ENCODE data around the gene CIB1.
"Not testable (repeated sequence)": the region's sequence is repeated elsewhere in the genome, so short reads cannot be mapped to it uniquely, and the experiment has no call there.

Gene CIB1

DNA sequence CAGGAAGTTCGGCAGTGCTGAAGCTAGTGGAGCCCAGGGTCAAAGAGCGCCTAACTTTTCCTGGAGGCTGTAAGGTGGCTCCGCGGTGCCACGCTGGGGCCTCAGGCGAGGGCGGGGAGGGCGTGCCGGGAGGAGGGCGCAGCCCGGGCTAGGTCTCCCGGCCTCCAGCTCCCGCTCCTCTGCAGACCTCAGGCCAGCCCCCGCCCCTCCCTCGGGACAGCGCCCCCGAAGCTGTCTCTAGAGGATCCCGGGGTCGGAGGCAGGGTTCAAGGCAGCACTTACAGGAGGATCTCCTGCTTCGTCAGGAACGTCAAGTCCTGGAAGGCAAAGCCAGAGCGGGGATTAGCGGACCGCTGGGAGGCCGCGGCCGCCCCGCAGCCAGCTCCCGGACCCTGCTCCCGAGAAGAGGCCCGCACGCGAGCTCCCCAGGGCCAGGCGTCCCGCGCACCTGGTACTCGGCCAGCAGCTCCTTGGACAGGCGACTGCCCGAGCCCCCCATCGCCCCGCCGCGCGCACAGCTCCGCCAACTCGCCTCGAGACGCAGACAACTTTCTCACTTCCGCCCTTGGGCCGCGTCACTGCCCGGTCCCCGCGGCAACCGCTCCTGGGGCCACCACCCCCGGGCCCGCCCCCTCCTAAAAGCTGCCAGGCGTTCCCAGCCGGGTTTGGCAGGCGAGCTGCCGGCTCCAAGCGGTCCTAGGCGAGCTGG, at the start of gene CIB1:
TSS of gene CIB1 (minus strand) at position 555 of the 709 bp plus-strand sequence. CDS start at position 499, 56 bp downstream.
- DNase-seq (ENCODE audit: low spot score): peak; percentile 99

- not testable (repeated sequence) for DNase-seq (ENCODE audit: low spot score)
Measured at GRCh38 chr15:90281637-90282036, 47.9 kb upstream of the CIB1 start.

DNA sequence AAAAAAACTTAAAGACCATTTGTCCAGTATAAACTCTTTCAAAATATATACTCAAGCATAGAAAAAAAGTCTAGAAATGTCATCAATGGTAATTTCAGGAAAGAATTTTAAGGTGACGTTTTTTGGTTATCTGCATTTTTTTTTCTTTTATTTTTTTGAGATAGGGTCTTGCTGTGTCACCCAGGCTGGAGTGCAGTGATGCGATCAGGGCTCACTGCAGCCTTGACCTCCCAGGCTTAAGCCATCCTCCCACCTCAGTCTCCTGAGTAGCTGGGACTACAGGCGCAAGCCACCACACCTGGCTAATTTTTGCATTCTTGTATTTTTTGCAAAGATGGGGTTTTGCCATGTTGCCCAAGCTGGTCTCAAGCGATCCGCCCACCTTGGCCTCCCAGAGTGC, 47.0 kb upstream of the CIB1 start:
- not testable (repeated sequence) for DNase-seq (ENCODE audit: low spot score)

- not testable (repeated sequence) for DNase-seq (ENCODE audit: low spot score)
Measured at GRCh38 chr15:90278467-90278866, 44.7 kb upstream of the CIB1 start.

DNA sequence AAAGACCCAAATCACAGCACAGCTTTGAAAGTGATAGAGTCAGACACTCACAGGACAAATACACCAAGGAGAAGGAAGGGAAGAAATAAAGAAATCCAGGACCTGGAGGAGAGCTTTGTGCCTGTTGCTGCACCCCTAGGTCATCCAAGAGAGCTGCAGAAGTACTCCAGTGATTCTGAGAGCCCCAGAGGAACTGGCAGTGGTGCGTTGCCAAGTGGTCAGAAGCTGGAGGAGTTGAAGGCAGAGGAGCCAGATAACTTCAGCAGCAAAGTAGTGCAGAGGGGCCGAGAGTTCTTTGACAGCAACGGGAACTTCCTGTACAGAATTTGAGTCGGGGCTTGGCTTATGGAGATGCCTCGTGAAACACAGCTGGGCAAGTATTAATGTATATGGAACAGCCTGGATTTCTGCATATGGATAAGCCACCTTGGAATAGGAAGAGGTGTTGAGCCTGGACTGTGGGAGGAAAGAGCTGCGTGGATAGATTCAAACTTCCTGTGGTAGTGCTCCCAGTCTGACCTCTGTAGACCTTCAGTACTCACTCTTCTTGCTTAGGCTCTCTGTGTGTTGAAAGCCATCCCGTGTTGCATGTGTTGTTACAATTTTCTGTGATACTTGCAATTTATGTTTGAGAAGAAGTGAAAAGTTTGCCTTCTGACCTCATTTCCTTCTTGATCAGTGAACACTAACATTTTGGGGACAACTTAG, 37.9 kb upstream of the CIB1 start:
- DNase-seq (ENCODE audit: low spot score): no peak

DNA sequence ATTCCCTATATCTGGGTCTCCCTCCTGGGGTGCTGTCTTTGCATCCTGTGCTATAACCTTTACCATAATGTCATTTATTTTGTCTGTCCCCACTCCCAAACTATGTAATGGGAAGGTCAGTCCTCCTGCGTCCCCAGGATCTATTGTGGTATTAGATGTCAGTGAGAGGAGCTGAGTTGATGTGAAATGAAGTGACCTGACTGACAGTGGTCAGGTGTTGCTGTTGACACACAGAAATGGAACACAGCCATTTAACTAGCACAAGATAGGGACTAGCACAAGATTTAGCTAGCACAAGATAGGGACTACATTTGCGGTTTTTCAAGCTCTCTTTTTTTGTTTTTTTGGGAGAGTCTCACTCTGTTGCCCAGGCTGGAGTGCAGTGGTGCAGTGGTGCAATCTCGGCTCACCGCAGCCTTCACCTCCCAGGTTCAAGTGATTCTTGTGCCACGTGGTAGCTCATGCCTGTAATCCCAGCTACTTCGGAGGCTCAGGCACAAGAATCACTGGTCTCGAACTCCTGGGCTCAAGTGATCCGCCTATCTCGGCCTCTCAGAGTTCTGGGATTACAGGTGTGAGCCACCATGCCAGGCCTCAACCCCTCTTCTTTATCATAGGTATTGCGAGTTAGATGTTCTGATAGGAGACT, 36.9 kb upstream of the CIB1 start:
- no peak for DNase-seq (ENCODE audit: low spot score)

DNA sequence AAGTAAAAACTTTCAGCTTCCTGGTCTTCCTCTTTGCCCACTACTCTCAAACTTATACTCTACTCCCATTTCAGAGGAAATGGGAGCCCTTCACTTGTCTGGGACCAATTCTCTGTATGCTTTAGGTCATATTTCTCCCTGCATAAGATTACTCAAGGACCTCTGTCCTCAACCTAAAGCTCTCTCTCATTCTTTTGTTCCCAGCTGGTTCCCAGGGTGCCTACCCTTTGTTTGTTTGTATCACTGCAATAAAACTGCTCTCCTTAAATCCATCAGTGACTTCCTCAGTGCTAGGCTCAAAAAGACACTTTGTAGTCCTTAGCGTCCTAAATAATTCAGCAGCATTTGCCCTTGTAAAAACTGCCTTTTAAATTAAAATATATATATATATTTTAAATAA, 34.7 kb upstream of the CIB1 start:
- DNase-seq (ENCODE audit: low spot score): no peak

DNA sequence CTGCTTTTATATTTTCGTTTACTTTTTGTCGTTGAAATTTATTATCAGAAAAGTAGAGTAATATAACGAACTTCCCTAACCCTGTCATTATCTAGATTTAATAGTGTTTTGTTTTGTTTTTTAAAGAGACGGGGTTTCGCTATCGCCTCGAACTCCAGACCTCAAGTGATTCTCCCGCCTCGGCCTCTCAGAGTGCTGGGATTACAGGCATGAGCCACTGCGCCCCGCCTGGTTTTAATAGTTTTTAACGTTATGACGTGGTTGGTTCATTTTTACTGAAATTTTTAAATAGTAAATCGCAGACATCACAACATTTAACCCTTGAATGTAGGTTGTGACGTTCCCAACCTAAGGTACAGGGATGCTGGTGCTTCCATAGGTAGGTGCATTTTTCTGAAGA, 32.7 kb upstream of the CIB1 start:
- DNase-seq (ENCODE audit: low spot score): no peak

- DNase-seq (ENCODE audit: low spot score): peak; percentile 49
Measured at GRCh38 chr15:90266061-90266431, 32.3 kb upstream of the CIB1 start.

- peak; percentile 88 for DNase-seq (ENCODE audit: low spot score)
Measured at GRCh38 chr15:90265271-90266060, 31.7 kb upstream of the CIB1 start, which contains the start of gene NGRN. Gene NGRN, plus strand, starts transcription at chr15:90265672. Its CDS starts 41 bp downstream, at chr15:90265713.

DNA sequence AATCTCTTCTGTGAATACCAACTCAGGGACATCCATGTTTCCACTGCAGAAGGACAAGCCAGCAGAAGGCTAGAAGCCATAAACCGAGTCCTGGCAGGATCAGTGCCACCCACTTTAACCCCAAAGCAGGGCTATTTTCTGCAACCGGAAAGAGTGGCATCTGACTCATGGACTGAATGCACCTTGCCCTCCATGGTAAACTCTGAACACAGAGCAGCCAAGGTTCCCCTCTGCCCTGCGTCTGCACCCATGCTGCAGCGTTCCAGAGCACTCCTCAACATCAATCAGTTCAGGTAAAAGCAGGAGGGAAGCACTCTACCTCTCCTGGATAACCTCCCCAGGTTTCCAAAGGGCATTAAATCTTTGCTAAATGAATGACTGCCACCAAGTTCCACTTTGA, 30.9 kb upstream of the CIB1 start:
- DNase-seq (ENCODE audit: low spot score): no peak

DNA sequence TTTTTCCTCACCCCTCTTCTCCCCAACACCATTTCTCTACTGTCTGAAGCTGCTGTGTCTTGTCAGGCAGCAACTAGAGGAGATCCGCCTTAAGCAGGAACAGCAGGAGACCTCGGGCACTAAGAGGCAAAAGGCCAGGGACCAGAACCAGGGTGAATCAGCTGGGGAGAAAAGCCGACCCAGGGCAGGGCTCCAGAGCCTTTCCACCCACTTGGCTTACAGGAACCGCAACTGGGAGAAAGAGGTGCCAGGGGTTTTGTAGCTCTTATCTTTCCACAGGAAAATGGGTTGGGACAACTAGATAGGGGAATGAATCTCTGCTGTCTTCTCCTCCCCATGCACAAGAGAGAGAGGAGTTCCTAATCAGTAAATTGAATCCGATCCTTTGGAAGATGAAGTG, 28.7 kb upstream of the CIB1 start:
- no peak for DNase-seq (ENCODE audit: low spot score)

DNA sequence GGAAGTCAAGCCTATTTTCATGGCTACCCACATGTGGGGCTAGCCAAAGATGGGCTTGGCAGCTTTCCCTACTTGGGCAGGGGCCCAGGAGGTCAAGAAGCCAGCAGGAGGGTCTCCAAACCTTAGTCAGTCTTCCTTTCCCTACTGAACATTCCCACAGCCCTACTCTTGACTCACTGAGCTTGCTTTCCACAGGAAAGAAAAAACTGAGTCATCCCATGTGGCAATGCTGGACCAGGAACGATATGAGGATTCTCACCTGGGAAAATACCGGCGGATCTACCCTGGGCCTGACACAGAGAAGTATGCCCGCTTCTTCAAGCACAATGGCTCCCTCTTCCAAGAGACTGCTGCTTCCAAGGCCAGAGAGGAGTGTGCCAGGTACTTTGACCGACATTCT, 28.1 kb upstream of the CIB1 start:
- DNase-seq (ENCODE audit: low spot score): no peak

DNA sequence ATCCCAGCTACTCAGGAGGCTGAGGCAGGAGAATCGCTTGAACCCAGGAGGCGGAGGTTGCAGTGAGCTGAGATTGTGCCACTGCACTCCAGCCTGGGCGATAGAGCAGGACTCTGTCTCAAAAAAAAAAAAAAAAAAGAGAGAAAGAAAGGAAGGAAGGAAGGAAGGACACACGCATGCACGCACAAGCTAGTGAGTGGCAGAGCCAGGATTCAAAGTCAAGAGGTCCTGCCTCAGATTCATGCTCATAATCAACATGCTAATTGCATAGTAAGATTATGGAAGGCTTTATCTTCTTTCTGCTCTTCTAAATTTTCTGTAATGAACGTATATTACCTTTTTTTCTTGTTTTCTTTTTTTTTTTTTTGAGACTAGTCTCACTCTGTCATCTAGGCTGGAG, 27.0 kb upstream of the CIB1 start:
- DNase-seq (ENCODE audit: low spot score): not testable (repeated sequence)

GRCh38 chr15:90259524-90259923, 25.8 kb upstream of the CIB1 start:
- no peak for DNase-seq (ENCODE audit: low spot score)

- no peak for DNase-seq (ENCODE audit: low spot score)
Measured at GRCh38 chr15:90257776-90258175, 24.0 kb upstream of the CIB1 start.

DNA sequence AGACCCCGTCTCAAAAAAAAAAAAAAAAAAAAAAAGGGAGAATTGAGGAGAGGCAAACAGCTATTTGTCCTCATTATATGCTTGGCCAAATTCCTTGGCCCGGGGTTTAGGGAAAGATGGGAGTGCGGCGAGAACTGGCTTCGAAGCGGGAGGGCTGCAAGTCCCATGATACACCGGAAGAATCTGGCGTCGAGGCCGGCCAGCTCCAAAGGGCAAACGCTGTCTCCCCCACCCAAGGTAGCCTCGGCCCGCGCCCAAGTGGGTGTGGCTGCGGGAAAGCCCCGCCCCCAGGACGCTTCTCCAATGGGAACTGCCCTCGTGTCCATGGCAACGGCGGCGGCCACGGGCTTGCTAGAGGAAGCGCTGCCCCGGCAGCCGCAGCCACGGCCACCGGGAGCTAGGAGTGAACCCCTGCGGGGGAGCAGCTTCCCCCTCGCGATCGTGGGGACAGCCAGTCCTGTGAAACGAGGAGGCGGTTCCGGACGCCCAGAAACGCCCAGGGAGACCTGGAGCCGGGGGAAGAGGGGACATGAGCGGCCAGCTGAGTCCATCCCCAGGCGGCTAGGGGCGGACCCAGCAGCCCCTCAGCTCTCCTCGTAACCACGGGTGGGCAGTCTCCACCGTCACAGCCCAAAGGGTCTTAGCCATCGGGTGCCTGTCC, 15.6 kb upstream of the CIB1 start, which contains the start of gene TTLL13:
TSS of gene TTLL13 (plus strand) at position 354 of the 661 bp plus-strand sequence. CDS start 1,075 bp downstream, outside the sequence.
- peak; percentile 98 for DNase-seq (ENCODE audit: low spot score)

DNA sequence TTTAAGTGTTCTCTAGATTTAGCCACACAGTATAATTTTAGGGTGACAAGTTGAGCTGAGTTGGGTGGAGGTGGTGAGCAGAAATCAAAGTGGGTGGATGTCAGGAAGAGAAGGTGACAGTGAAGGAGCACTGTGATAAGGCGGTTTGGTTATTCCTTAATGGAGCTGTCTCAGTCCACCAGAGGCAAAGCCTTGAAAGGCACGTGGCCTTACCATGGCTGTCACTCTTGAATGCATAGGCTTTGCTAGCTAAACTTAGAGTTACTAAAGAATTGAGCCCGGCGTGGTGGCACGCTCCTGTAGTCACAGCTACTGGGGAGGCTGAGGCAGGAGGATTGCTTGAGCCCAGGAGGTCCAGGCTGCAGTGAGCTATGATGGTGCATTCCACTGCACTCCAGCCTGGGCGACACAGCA, 15.1 kb upstream of the CIB1 start:
- no peak for DNase-seq (ENCODE audit: low spot score)

- no peak for DNase-seq (ENCODE audit: low spot score)
Measured at GRCh38 chr15:90243943-90244639, 10.3 kb upstream of the CIB1 start.

- no peak for DNase-seq (ENCODE audit: low spot score)
Measured at GRCh38 chr15:90241343-90242192, 7.8 kb upstream of the CIB1 start.

Measured in iPS-NIHi11 (cell line).